AG09309 (cell line): ENCODE results near the gene OTOGL.
"Not testable (repeated sequence)": the region's sequence is repeated elsewhere in the genome, so short reads cannot be mapped to it uniquely, and the experiment has no call there.

Experiments used
- DNase-seq: peaks from one replicate; pipeline ENCODE4 v3.0.0-alpha.2; 2010; ENCODE audit warnings: low read depth
- H3K4me3 ChIP-seq: 2 replicates; pipeline ENCODE4 v1.5.1; 2011; ENCODE audit warnings: mild to moderate bottlenecking, low read depth, low read length, moderate library complexity; ENCODE audit not compliant: control insufficient read depth
- CTCF ChIP-seq: IDR thresholded peaks from 2 replicates; pipeline ENCODE4 v1.5.1; 2011; ENCODE audit warnings: mild to moderate bottlenecking, low read depth, low read length, inconsistent platforms; ENCODE audit not compliant: insufficient read depth, control insufficient read depth; ENCODE audit errors: missing control alignments

The OTOGL gene

DNA sequence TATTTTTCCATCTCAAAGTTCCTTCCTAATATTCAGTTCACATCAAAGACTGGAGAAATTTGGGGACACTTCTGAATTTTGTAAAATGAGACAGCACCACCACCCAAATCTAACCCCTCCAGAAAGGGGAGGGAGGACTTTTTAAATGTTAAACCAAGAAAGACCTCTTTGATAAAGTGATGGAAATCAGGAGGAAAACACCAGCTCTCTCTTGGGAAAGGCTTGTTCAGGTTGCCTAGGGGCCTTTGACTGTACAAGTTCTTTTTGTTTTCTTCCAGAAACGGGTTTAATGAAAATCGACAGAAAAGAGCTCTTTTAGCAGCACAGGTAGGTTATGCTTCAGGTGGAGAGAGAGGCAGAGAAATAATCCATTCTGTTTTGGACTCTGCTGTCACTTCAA lies 112.3 kb downstream of the OTOGL start:
- H3K4me3 ChIP-seq: no peak overlapping the region
- no peak for DNase-seq
- no peak for TF ChIP-seq CTCF

- DNase-seq: no peak
- no peak overlapping the region for H3K4me3 ChIP-seq
- no peak for TF ChIP-seq CTCF
Measured at GRCh38 chr12:80212938-80213645, 113.8 kb downstream of the OTOGL start.

GRCh38 chr12:80213871-80214270 lies 114.5 kb downstream of the OTOGL start:
- H3K4me3 ChIP-seq: no peak overlapping the region
- TF ChIP-seq CTCF: no peak
- no peak for DNase-seq

GRCh38 chr12:80217011-80217535 lies 117.7 kb downstream of the OTOGL start:
- no peak overlapping the region for H3K4me3 ChIP-seq
- no peak for TF ChIP-seq CTCF
- DNase-seq: no peak

- not testable (repeated sequence) for DNase-seq
Measured at GRCh38 chr12:80218925-80219324, 119.6 kb downstream of the OTOGL start.

GRCh38 chr12:80219345-80219744 lies 120.0 kb downstream of the OTOGL start:
- DNase-seq: no peak
- TF ChIP-seq CTCF: no peak

More at GRCh38 chr12:80218925-80219324, 119.6 kb downstream of the OTOGL start:
- not testable (repeated sequence) for H3K4me3 ChIP-seq

GRCh38 chr12:80222261-80222660 lies 122.9 kb downstream of the OTOGL start:
- no peak overlapping the region for H3K4me3 ChIP-seq

More at GRCh38 chr12:80219345-80219744, 120.0 kb downstream of the OTOGL start:
- no peak overlapping the region for H3K4me3 ChIP-seq

More at GRCh38 chr12:80222261-80222660, 122.9 kb downstream of the OTOGL start:
- no peak for DNase-seq
- no peak for TF ChIP-seq CTCF
